Left renal cortex interstitium (tissue), 4 donors: Measurements from ENCODE around the gene CTNNA3. TPM values are rescaled to one million over a fixed set of nuclear protein-coding genes. Genes with fewer than 3 reads are reported as not detected.

Experiments used
- DNase-seq, 4 donors: peaks; one replicate each; pipeline ENCODE4 v3.0.0-alpha.2; 2013; ENCODE audit warnings: low read depth in 4 of 4, low spot score in 2 of 4, missing footprints in 1 of 4
- polyA plus RNA-seq, 4 donors: library from polyadenylated mRNA; unstranded; fragments of 120-200 nt; gene quantifications; one replicate each; pipeline ENCODE4 v1.2.1, GENCODE V29; 2013; ENCODE audit not compliant: insufficient read length in 4 of 4

Gene CTNNA3
- polyA plus RNA-seq, 4 donors = 2.5 to 4.2 (median 2.6) TPM

- no peak for DNase-seq
These were observed 771.2 kb downstream of the CTNNA3 start for GRCh38 chr10:66924674-66925345.

- no peak for DNase-seq
These were observed 776.7 kb downstream of the CTNNA3 start for GRCh38 chr10:66919248-66919647.

- DNase-seq = no peak
These were observed 778.9 kb downstream of the CTNNA3 start for GRCh38 chr10:66917104-66917503.

GRCh38 chr10:66916030-66916429 lies 780.0 kb downstream of the CTNNA3 start:
- DNase-seq = no peak

- no peak for DNase-seq
These were observed 785.3 kb downstream of the CTNNA3 start for GRCh38 chr10:66910671-66911070.

- no peak for DNase-seq
These were observed 803.1 kb downstream of the CTNNA3 start for GRCh38 chr10:66892871-66893270.

- DNase-seq = no peak
These were observed 807.8 kb downstream of the CTNNA3 start for GRCh38 chr10:66888237-66888636.

GRCh38 chr10:66886848-66887247 lies 809.1 kb downstream of the CTNNA3 start:
- no peak for DNase-seq

GRCh38 chr10:66882271-66882670 lies 813.7 kb downstream of the CTNNA3 start:
- no peak for DNase-seq

- DNase-seq = no peak
These were observed 814.2 kb downstream of the CTNNA3 start for GRCh38 chr10:66881814-66882213.

GRCh38 chr10:66880826-66881225 lies 815.2 kb downstream of the CTNNA3 start:
- no peak for DNase-seq

- DNase-seq = no peak
These were observed 815.7 kb downstream of the CTNNA3 start for GRCh38 chr10:66880292-66880691.

GRCh38 chr10:66877361-66877760 lies 818.6 kb downstream of the CTNNA3 start:
- no peak for DNase-seq

- no peak for DNase-seq
These were observed 826.4 kb downstream of the CTNNA3 start for GRCh38 chr10:66869635-66870034.

GRCh38 chr10:66862687-66863258 lies 833.2 kb downstream of the CTNNA3 start:
- no peak for DNase-seq

GRCh38 chr10:66860376-66860945 lies 835.5 kb downstream of the CTNNA3 start:
- DNase-seq = no peak

- DNase-seq = no peak
These were observed 843.2 kb downstream of the CTNNA3 start for GRCh38 chr10:66852811-66853210.

GRCh38 chr10:66848856-66849255 lies 847.1 kb downstream of the CTNNA3 start:
- no peak for DNase-seq

- DNase-seq = no peak
These were observed 851.6 kb downstream of the CTNNA3 start for GRCh38 chr10:66844176-66844942.

- DNase-seq = no peak
These were observed 852.6 kb downstream of the CTNNA3 start for GRCh38 chr10:66843396-66843795.

- DNase-seq = no peak
These were observed 853.1 kb downstream of the CTNNA3 start for GRCh38 chr10:66842867-66843266.
